ENCODE results near the gene ARSK. TPM values are rescaled to one million over a fixed set of nuclear protein-coding genes. Genes with fewer than 3 reads are reported as not detected.
"Not testable (repeated sequence)": the region's sequence is repeated elsewhere in the genome, so short reads cannot be mapped to it uniquely, and the experiment has no call there.

Gene ARSK
- total RNA-seq, 1 donor from 2014 or later, result 3.9 TPM

DNA sequence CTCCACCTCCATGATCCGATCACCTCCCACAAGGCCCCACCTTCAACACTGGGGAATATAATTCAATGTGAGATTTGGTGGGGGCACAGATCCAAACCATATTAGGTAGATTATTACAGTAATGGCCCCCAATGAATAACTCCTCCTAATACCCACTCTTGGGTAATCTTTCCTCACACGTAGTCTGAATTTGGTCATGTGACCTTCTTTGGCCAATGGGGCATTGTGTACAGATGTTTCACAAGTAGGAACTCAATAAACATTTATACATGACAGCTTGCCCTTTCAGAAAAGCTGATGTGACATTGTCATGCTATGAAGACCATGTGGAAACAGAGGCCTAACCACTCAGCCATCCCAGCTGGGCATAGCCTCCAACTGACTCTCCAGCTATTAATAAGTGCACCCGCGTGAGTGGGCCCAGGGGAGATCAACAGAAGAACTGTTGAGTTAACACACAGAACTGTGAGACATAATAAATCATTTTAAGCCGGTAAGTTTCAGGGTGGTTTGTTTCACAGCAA, 75.6 kb downstream of the ARSK start:
- H3K36me3 Mint-ChIP-seq (ENCODE audit: low read depth), result peaks cover 10% of the 10 kb centered on the region
- H3K4me3 Mint-ChIP-seq, result no peak overlapping the region
- peaks cover 19% of the 10 kb centered on the region for H3K9me3 Mint-ChIP-seq
- H3K4me1 Mint-ChIP-seq (ENCODE audit: low read depth), result peaks cover 13% of the 10 kb centered on the region
- intact Hi-C loops (cut with micrococcal nuclease), result loop anchor here (5.0 kb wide), 1 partner anchor 332 kb away; the partner anchor contains the start of gene ELL2
- peaks cover 9% of the 10 kb centered on the region for H3K27me3 Mint-ChIP-seq (ENCODE audit: insufficient read depth)
- H3K27ac Mint-ChIP-seq, result no peak overlapping the region
- DNase-seq (ENCODE audit: low spot score), result no peak

DNA sequence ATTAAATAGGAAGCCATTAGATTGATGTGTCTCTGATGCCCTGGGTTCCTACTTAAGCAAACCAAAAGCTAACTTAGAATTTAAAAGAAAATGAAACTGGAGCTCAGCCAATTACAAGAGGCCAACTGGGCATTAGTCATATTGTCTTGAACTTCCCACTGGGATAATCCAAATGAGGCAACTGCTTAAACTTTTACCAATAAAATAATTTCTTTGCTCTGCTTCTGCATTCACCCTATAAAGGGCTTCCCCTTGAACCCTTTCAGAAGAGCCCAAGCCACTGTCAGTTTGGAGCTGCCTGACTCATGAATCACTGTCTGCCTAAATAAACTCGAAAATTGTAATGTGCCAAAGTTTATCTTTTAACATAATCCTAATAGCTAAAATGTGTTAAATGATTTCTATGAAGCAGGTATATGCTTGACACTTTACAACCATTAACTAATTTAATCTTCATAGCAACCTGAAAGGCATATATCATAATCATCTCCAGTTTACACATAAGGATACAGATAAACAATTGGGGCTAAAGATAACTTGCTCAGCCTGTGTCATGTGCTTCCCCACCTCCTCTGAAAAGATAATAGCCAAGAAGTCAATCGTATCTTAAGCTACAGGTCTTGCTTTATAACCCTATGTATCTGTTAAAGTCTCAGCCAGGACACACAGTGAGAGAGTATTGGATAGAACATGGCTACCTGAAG, 76.5 kb downstream of the ARSK start:
- Mint-ChIP-seq H3K27ac (peak overlapping the region; percentile 83), H3K9me3 (peaks cover 19% of the 10 kb centered on the region), H3K4me3 (no peak overlapping the region), H3K4me1 (ENCODE audit: low read depth) (peaks cover 13% of the 10 kb centered on the region), H3K36me3 (ENCODE audit: low read depth) (peaks cover 10% of the 10 kb centered on the region), H3K27me3 (ENCODE audit: insufficient read depth) (peaks cover 8% of the 10 kb centered on the region)
- no peak for DNase-seq (ENCODE audit: low spot score)
- intact Hi-C loops (cut with micrococcal nuclease), result loop anchor here (5.0 kb wide), 1 partner anchor 331 kb away; the partner anchor contains the start of gene ELL2

DNA sequence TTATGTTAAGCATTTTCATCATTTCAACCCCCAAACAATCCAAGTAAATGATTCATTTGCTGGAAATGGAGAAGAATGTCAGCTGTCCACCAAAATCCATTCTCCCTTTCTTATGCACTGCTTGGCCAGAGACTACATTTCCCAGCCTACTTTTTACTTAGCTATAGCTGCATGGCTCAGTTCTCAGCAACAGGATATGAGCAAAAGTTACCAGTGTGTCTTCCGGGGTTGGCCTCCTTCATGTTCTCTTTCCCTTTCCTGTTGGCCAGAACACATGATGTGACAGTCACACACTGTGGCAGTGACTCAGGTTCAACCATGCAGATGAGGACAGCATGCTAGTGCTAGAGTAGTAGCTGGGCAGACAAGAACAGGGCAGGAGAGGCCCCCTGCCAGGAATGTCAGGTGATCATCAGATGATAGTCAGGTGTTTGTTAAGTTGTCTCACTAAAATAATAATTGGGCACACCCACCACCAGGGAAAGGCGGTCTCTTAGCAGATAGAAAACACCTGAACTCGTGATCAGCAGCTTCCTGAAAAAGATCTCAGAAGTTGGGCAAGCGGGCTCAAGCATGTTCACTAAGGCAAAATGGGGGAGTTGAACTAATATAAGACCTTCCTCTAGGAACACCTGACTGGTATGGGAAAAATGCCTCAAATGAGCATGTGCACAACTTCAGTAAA, 77.2 kb downstream of the ARSK start:
- H3K4me3 Mint-ChIP-seq, result peak overlapping the region; percentile 4
- H3K27me3 Mint-ChIP-seq (ENCODE audit: insufficient read depth), result peaks cover 8% of the 10 kb centered on the region
- peaks cover 19% of the 10 kb centered on the region for H3K9me3 Mint-ChIP-seq
- intact Hi-C loops (cut with micrococcal nuclease), result loop anchor here (1.0 to 5.0 kb wide), 5 partner anchors 10 to 330 kb away; partner anchors contain the start of genes ARSK, ELL2 and RFESD
- H3K27ac Mint-ChIP-seq, result peak overlapping the region; percentile 83
- peak; percentile 59 for DNase-seq (ENCODE audit: low spot score)
- H3K36me3 Mint-ChIP-seq (ENCODE audit: low read depth), result peaks cover 10% of the 10 kb centered on the region
- peaks cover 13% of the 10 kb centered on the region for H3K4me1 Mint-ChIP-seq (ENCODE audit: low read depth)

DNA sequence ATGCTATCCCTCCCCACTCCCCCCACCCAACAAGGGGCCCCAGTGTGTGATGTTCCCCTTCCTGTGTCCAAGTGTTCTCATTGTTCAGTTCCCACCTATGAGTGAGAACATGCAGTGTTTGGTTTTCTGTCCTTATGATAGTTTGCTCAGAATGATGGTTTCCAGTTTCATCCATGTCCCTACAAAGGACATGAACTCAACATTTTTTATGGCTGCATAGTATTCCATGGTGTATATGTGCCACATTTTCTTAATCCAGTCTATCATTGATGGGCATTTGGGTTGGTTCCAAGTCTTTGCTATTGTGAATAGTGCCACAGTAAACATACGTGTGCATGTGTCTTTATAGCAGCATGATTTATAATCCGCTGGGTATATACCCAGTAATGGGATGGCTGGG, 78.0 kb downstream of the ARSK start:
- H3K27ac Mint-ChIP-seq, result peak overlapping the region; percentile 22
- intact Hi-C loops (cut with micrococcal nuclease), result loop anchor here (1.0 to 5.0 kb wide), 5 partner anchors 11 to 329 kb away; partner anchors contain the start of genes ARSK, ELL2 and RFESD
- not testable (repeated sequence) for H3K36me3 Mint-ChIP-seq (ENCODE audit: low read depth); H3K27me3 Mint-ChIP-seq (ENCODE audit: insufficient read depth); H3K4me3 Mint-ChIP-seq; DNase-seq (ENCODE audit: low spot score)
- H3K9me3 Mint-ChIP-seq, result peaks cover 19% of the 10 kb centered on the region
- H3K4me1 Mint-ChIP-seq (ENCODE audit: low read depth), result peaks cover 14% of the 10 kb centered on the region

DNA sequence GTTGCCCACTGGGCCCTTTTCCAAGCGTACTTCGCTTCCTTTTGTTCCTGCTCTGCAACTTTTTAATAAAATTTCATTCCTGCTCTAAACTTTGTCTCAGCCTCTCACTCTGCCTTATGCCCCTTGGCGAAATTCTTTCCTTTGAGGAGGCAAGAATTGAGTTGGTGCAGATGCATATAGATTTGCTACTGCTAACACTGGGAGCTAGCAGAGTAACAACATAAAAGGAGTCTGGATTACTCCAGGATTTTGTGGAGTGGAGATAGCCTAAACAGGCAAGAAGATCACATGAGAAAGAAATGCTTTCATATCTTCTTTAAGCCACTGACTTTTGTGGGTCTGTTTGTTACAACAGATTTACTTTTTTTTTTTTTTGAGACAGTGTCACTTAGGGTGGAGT, 78.8 kb downstream of the ARSK start:
- no peak overlapping the region for H3K27ac Mint-ChIP-seq
- no peak for DNase-seq (ENCODE audit: low spot score)
- peaks cover 15% of the 10 kb centered on the region for H3K27me3 Mint-ChIP-seq (ENCODE audit: insufficient read depth)

DNA sequence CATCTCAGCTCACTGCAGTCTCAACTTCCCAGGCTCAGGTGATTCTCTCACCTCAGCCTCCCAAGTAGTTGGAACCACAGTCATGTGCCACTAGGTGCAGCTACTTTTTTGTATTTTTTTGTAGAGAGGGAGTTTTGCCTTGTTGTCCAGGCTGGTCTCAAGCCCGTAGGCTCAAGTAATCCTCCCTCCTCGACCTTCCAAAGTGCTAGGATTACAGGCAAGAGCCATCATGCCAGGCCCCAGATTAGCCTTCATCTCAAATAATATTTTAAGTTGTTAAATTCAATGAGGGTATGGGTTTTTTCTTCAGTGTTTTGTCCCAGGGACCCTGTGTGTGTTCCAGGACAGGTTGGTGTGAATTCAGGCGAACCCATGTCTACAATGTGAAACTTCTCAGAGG, 79.2 kb downstream of the ARSK start:
- Mint-ChIP-seq H3K36me3 (ENCODE audit: low read depth) (peaks cover 10% of the 10 kb centered on the region), H3K9me3 (peaks cover 19% of the 10 kb centered on the region), H3K4me3 (no peak overlapping the region), H3K27me3 (ENCODE audit: insufficient read depth) (peaks cover 15% of the 10 kb centered on the region), H3K27ac (no peak overlapping the region), H3K4me1 (ENCODE audit: low read depth) (peaks cover 22% of the 10 kb centered on the region)
- no peak for DNase-seq (ENCODE audit: low spot score)
- intact Hi-C loops (cut with micrococcal nuclease), result loop anchor here (5.0 kb wide), 1 partner anchor 328 kb away; the partner anchor contains the start of gene ELL2

More for the DNA sequence above, 78.8 kb downstream of the ARSK start:
- Mint-ChIP-seq H3K4me1 (ENCODE audit: low read depth) (peaks cover 21% of the 10 kb centered on the region), H3K9me3 (peaks cover 19% of the 10 kb centered on the region), H3K4me3 (no peak overlapping the region), H3K36me3 (ENCODE audit: low read depth) (peaks cover 10% of the 10 kb centered on the region)
- intact Hi-C loops (cut with micrococcal nuclease), result loop anchor here (5.0 kb wide), 1 partner anchor 329 kb away; the partner anchor contains the start of gene ELL2

DNA sequence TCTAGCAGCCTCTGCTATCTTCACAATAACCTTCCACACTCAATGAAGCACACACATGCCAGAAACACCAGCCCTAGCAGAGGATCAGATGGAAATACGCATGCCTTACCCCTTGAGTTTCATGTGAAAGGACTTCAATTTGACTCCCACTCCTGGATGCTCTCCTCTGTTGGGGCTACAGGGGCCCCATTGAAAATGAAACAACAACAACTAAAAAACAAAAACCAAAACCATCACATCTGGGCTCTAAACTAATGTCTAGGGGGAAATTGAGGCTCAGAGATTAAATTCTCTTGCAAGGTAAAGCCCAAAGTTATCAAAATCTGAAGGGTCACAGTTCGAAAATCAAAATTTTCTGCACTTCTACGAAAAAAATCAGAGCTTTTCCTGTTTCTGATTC, 83.7 kb downstream of the ARSK start:
- DNase-seq (ENCODE audit: low spot score), result no peak
- no peak overlapping the region for H3K4me3 Mint-ChIP-seq
- H3K4me1 Mint-ChIP-seq (ENCODE audit: low read depth), result peaks cover 9% of the 10 kb centered on the region
- peaks cover 23% of the 10 kb centered on the region for H3K27me3 Mint-ChIP-seq (ENCODE audit: insufficient read depth)
- no peaks in the 10 kb centered on the region for H3K9me3 Mint-ChIP-seq
- intact Hi-C loops (cut with micrococcal nuclease), result no loop called here
- H3K36me3 Mint-ChIP-seq (ENCODE audit: low read depth), result no peaks in the 10 kb centered on the region
- H3K27ac Mint-ChIP-seq, result no peak overlapping the region

DNA sequence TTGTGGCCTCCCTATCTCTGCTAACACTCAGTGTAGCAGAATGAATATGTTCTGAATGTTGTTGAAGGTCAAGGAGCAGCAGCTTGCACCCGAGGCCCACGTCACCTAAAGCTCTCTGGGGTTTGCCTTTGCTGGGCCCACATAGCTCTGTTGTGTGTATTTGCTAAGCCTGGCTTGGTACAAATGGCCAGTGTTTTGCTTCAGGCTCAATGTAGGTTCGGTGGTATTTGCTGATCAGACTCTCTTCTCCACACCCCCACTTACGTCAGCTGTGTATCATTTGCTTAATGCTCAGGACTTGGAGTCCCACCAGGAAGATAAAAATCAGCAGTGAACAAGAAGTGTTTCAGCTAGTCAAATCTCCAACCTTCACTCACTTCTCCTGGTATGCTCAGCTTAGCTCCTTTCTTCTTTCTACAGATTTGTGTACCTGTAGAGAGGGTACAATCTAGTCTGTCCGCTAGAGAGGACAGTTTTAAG, 86.9 kb downstream of the ARSK start:
- Mint-ChIP-seq H3K9me3 (no peaks in the 10 kb centered on the region), H3K4me1 (ENCODE audit: low read depth) (peaks cover 31% of the 10 kb centered on the region), H3K36me3 (ENCODE audit: low read depth) (no peaks in the 10 kb centered on the region), H3K27ac (no peak overlapping the region), H3K4me3 (no peak overlapping the region), H3K27me3 (ENCODE audit: insufficient read depth) (peaks cover 15% of the 10 kb centered on the region)
- no peak for DNase-seq (ENCODE audit: low spot score)
- intact Hi-C loops (cut with micrococcal nuclease), result no loop called here

DNA sequence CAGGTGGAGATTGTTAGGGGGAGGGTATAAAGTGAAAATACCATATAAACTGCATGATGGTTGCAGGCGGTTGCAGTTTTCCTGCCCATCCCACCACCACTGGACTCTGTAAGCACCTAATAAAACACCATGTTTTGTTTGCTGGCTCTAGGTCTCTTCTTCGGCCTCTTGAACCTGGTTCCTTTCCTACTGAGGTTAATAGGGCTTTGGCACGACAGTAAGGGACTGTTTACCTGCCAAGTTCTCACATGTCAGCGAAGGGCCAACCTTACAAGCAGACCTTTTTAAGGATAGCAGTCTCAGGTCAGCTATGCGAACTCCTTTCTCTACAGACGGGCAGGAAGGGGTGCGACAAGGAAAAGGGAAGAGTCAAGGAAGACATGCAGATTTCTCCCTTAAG, 88.3 kb downstream of the ARSK start:
- H3K27ac Mint-ChIP-seq, result no peak overlapping the region
- H3K4me1 Mint-ChIP-seq (ENCODE audit: low read depth), result peaks cover 33% of the 10 kb centered on the region
- no peak for DNase-seq (ENCODE audit: low spot score)
- no peak overlapping the region for H3K4me3 Mint-ChIP-seq
- no peaks in the 10 kb centered on the region for H3K9me3 Mint-ChIP-seq
- H3K27me3 Mint-ChIP-seq (ENCODE audit: insufficient read depth), result peaks cover 13% of the 10 kb centered on the region
- no peaks in the 10 kb centered on the region for H3K36me3 Mint-ChIP-seq (ENCODE audit: low read depth)
- intact Hi-C loops (cut with micrococcal nuclease), result no loop called here

DNA sequence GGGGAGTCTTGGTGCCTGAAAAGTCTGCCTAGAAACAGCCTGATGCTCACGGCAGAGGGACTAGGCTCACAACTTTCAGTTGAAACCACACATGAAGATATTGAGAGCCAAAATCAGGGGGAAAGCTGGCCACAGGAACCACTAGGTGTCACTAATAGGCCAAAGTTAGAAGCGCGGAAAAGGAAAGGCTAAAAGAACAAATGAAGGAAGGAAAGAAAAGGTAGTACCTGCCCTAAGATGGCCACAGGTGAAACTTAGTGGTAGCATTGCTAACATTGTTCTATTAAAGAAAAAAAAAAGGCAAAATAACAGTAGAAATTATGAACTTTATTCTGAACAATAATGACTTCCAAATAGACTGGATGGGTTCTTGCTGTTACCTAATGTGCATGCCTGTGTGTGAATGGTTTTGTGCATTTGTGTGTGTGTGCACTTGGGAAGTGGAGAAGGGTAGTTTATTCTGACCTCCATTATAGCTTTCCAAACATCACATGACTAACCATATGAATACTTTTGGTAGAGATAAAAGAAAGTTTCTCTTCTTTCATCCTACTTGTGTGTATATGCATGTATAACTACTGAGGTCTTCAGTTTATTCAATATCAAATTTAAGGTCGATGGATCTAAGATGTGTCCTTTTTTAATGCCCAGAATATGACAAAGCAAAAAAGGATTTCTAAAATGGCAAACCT, 89.6 kb downstream of the ARSK start:
- no peak overlapping the region for H3K4me3 Mint-ChIP-seq
- no peaks in the 10 kb centered on the region for H3K9me3 Mint-ChIP-seq
- H3K27ac Mint-ChIP-seq, result no peak overlapping the region
- no peaks in the 10 kb centered on the region for H3K36me3 Mint-ChIP-seq (ENCODE audit: low read depth)
- peaks cover 8% of the 10 kb centered on the region for H3K27me3 Mint-ChIP-seq (ENCODE audit: insufficient read depth)
- intact Hi-C loops (cut with micrococcal nuclease), result loop anchor here (1.0 to 5.0 kb wide), 5 partner anchors 137 to 953 kb away; no protein-coding TSS in a partner anchor
- DNase-seq (ENCODE audit: low spot score), result peak; percentile 20
- H3K4me1 Mint-ChIP-seq (ENCODE audit: low read depth), result peaks cover 27% of the 10 kb centered on the region

DNA sequence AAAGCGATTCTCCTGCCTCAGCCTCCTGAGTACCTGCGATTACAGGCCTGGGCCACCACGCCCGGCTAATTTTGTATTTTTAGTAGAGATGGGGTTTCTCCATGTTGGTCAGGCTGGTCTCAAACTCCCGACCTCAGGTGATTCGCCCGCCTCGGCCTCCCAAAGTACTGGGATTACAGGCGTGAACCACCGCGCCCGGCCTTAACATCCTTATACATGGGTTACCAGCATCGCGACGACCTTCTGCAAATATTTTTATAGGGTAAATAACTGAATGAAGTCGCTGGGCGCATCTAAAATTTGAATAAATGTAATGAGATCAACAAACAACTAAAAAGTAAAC, 91.3 kb downstream of the ARSK start:
- H3K4me1 Mint-ChIP-seq (ENCODE audit: low read depth), result peaks cover 27% of the 10 kb centered on the region
- DNase-seq (ENCODE audit: low spot score); H3K36me3 Mint-ChIP-seq (ENCODE audit: low read depth); H3K9me3 Mint-ChIP-seq; H3K27me3 Mint-ChIP-seq (ENCODE audit: insufficient read depth): not testable (repeated sequence)
- peak overlapping the region; percentile 76 for H3K4me3 Mint-ChIP-seq
- H3K27ac Mint-ChIP-seq, result peak overlapping the region; percentile 75
- intact Hi-C loops (cut with micrococcal nuclease), result loop anchor here (1.0 to 5.0 kb wide), 10 partner anchors 14 to 1537 kb away; partner anchors contain the start of genes ARSK, GLRX and RIOK2
